Panc1 (cell line): ENCODE results near the gene IDI2. TPM values are rescaled to one million over a fixed set of nuclear protein-coding genes. Genes with fewer than 3 reads are reported as not detected.

Experiments
- ATAC-seq: fragments of 200-7000 bp; cut with Tn5 transposase; 2 replicates; pipeline ENCODE4 v1.9.1; 2020; ENCODE audit warnings: mild to moderate bottlenecking, moderate library complexity
- BruUV-seq: library from RNA; stranded (reverse); fragments of 400-500 nt; replicated peaks from 2 replicates; lab custom pipeline; 2021; lab: Mats Ljungman, UMichigan
- CTCF ChIA-PET: fragments of 300-600 bp; sonication (Branson Sonifier 250); formaldehyde crosslinking; loops from one replicate; lab custom pipeline; 2022; ENCODE audit warnings: antibody characterized with exemption; lab: Charles Lee
- POLR2A ChIA-PET: fragments of 300-600 bp; sonication (Branson Sonifier 250); formaldehyde crosslinking; loops from one replicate; lab custom pipeline; 2022; ENCODE audit warnings: antibody characterized with exemption; lab: Charles Lee
- DNase-seq: peaks from one replicate; pipeline ENCODE4 v3.0.0-alpha.2; 2010; ENCODE audit warnings: low read depth, low spot score
- H3K27ac ChIP-seq: 2 replicates; pipeline ENCODE4 v1.5.1; 2011; ENCODE audit warnings: mild to moderate bottlenecking, low read length, inconsistent platforms
- H3K27me3 ChIP-seq: fragments of 200-500 bp; sonication (Bioruptor generic); 2 replicates; pipeline ENCODE4 v1.6.0; 2014; ENCODE audit warnings: low read length, inconsistent platforms; ENCODE audit not compliant: control insufficient read depth, insufficient read depth
- H3K36me3 ChIP-seq: fragments of 200-500 bp; sonication (Bioruptor generic); 2 replicates; pipeline ENCODE4 v1.5.1; 2014; ENCODE audit warnings: inconsistent platforms, mild to moderate bottlenecking, low read length, moderate library complexity; ENCODE audit not compliant: control insufficient read depth, insufficient read depth
- H3K4me1 ChIP-seq: 2 replicates; pipeline ENCODE4 v1.5.1; 2011; ENCODE audit warnings: inconsistent platforms, mild to moderate bottlenecking, low read length, moderate library complexity; ENCODE audit not compliant: control insufficient read depth, insufficient read depth
- H3K4me3 ChIP-seq, 2 experiments: 2 replicates each; pipeline ENCODE4 v1.5.1; 2011 to 2012; ENCODE audit warnings: low read depth in 2 of 2, low read length in 2 of 2, mild to moderate bottlenecking in 2 of 2, inconsistent platforms in 1 of 2, moderate library complexity in 1 of 2
- H3K9me3 ChIP-seq: fragments of 200-500 bp; sonication (Bioruptor generic); 2 replicates; pipeline ENCODE4 v1.5.1; 2014; ENCODE audit warnings: low read depth, mild to moderate bottlenecking, inconsistent platforms, low read length, moderate library complexity; ENCODE audit not compliant: control insufficient read depth, insufficient read depth
- POLR2AphosphoS5 ChIP-seq: IDR thresholded peaks from 2 replicates; pipeline ENCODE4 v1.6.1; 2012; ENCODE audit warnings: mild to moderate bottlenecking, low read depth, low read length, moderate library complexity
- SIN3A ChIP-seq: IDR thresholded peaks from 2 replicates; pipeline ENCODE4 v1.6.1; 2012; ENCODE audit warnings: low read depth, mild to moderate bottlenecking, low read length, moderate library complexity, borderline replicate concordance; ENCODE audit not compliant: insufficient read depth
- TCF7L2 ChIP-seq: IDR thresholded peaks from 2 replicates; pipeline ENCODE4 v1.6.1; 2011; ENCODE audit warnings: mild to moderate bottlenecking, low read depth, low read length, inconsistent platforms
- in situ Hi-C: cut with HindIII; loops from 2 replicates; pipeline ENCODE4 v1.10.0; 2016; ENCODE audit warnings: low sequenced_read_pairs, low pct_unique_long_range_greater_than_20kb
- intact Hi-C: fragments of 100-400 bp; cut with micrococcal nuclease; formaldehyde crosslinking; loops from one replicate; pipeline ENCODE4 v1.10.0; 2022; ENCODE audit not compliant: unreplicated experiment
- total RNA-seq: library from RNA; stranded (reverse); gene quantifications from one replicate; pipeline ENCODE4 v1.2.1, GENCODE V29; 2021; ENCODE audit not compliant: unreplicated experiment
- TF ChIP-seq, protein P1 (sequence below): fragments of 450-650 bp; IDR thresholded peaks from 2 replicates; pipeline ENCODE4 v1.5.1; 2017; ENCODE audit warnings: mild to moderate bottlenecking
- TF ChIP-seq, protein P2 (sequence below), 2 experiments: IDR thresholded peaks; 2 replicates each; pipeline ENCODE4 v1.6.1; 2011 to 2012; ENCODE audit warnings: low read depth in 2 of 2, control low read depth in 1 of 2, low read length in 1 of 2, mild to moderate bottlenecking in 1 of 2, moderate library complexity in 1 of 2; ENCODE audit not compliant: insufficient read depth in 1 of 2

IDI2 gene
- total RNA-seq, 1 experiment from 2014 or later: not detected

DNA sequence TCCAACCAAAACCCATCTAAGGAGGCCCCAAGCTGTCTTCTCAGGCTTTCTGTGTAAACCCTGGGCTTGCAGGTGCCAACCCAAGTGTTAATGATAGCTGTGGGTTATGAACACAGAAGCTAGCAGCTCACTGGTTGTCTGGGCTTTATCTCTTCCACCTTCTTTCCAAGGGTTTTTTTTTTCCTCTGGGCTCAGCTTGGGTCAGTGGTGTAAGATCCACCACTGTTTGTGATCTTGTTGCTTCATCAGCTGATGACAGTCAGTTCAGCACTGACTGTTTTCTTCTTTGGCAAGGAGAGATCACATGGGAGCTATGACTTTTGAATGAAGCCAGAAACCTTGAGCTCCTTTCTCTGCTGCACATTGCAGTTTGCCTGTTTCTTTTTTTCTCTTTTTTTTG lies 32.8 kb downstream of the IDI2 start:
- Histone ChIP-seq H3K27ac (no peak overlapping the region), H3K36me3 (peaks cover 26% of the 10 kb centered on the region), H3K9me3 (no peaks in the 10 kb centered on the region), H3K27me3 (no peaks in the 10 kb centered on the region), H3K4me3 (no peak overlapping the region), H3K4me1 (peaks cover 3% of the 10 kb centered on the region; the same call in 1 of the 2 replicates)
- in situ Hi-C loops (no loop called here), intact Hi-C loops (no loop called here)
- CTCF ChIA-PET: no interaction called here
- TF ChIP-seq POLR2AphosphoS5 (no peak), SIN3A (no peak)
- TF ChIP-seq, protein P1, sequence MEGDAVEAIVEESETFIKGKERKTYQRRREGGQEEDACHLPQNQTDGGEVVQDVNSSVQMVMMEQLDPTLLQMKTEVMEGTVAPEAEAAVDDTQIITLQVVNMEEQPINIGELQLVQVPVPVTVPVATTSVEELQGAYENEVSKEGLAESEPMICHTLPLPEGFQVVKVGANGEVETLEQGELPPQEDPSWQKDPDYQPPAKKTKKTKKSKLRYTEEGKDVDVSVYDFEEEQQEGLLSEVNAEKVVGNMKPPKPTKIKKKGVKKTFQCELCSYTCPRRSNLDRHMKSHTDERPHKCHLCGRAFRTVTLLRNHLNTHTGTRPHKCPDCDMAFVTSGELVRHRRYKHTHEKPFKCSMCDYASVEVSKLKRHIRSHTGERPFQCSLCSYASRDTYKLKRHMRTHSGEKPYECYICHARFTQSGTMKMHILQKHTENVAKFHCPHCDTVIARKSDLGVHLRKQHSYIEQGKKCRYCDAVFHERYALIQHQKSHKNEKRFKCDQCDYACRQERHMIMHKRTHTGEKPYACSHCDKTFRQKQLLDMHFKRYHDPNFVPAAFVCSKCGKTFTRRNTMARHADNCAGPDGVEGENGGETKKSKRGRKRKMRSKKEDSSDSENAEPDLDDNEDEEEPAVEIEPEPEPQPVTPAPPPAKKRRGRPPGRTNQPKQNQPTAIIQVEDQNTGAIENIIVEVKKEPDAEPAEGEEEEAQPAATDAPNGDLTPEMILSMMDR: no peak
- DNase-seq (no peak), ATAC-seq (no peak)
- POLR2A ChIA-PET: interaction anchor here (0.7 kb wide), 1 partner anchor 444 kb away, joined by 3 read pairs; no protein-coding TSS in a partner anchor
- no TSS peak for BruUV-seq

DNA sequence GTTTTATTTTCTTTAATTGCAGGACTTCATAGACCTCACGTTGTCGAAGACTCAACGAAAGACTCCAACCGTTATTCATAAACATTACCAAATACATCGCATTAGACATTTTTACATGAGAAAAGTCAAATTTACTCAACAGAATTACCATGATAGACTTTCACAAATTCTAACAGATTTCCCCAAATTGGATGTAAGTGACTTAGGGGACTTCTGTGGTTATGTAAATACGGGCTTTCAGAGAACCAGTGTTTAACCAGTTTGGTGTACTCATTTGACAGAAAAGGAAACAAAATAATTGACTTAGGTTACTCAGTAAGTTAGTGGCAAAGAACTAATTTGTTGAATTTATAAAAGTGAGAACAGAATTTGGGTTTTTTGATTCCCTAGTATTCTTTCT lies 33.2 kb downstream of the IDI2 start:
- Histone ChIP-seq H3K4me1 (peaks cover 3% of the 10 kb centered on the region; the same call in 1 of the 2 replicates), H3K36me3 (peaks cover 24% of the 10 kb centered on the region), H3K9me3 (no peaks in the 10 kb centered on the region), H3K4me3 (no peak overlapping the region), H3K27me3 (no peaks in the 10 kb centered on the region), H3K27ac (no peak overlapping the region)
- intact Hi-C loops: no loop called here
- in situ Hi-C loops: no loop called here
- ATAC-seq (no peak), DNase-seq (no peak)
- TF ChIP-seq, protein P1: no peak
- TF ChIP-seq TCF7L2: no peak
- no peak for TF ChIP-seq POLR2AphosphoS5
- TF ChIP-seq, protein P2, sequence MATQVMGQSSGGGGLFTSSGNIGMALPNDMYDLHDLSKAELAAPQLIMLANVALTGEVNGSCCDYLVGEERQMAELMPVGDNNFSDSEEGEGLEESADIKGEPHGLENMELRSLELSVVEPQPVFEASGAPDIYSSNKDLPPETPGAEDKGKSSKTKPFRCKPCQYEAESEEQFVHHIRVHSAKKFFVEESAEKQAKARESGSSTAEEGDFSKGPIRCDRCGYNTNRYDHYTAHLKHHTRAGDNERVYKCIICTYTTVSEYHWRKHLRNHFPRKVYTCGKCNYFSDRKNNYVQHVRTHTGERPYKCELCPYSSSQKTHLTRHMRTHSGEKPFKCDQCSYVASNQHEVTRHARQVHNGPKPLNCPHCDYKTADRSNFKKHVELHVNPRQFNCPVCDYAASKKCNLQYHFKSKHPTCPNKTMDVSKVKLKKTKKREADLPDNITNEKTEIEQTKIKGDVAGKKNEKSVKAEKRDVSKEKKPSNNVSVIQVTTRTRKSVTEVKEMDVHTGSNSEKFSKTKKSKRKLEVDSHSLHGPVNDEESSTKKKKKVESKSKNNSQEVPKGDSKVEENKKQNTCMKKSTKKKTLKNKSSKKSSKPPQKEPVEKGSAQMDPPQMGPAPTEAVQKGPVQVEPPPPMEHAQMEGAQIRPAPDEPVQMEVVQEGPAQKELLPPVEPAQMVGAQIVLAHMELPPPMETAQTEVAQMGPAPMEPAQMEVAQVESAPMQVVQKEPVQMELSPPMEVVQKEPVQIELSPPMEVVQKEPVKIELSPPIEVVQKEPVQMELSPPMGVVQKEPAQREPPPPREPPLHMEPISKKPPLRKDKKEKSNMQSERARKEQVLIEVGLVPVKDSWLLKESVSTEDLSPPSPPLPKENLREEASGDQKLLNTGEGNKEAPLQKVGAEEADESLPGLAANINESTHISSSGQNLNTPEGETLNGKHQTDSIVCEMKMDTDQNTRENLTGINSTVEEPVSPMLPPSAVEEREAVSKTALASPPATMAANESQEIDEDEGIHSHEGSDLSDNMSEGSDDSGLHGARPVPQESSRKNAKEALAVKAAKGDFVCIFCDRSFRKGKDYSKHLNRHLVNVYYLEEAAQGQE (IDR thresholded peaks at IDR 0.05; ENCODE audit: insufficient read depth in 1 of 2, low read depth in 2 of 2, low read length in 1 of 2): no peak
- no peak for TF ChIP-seq SIN3A
- ChIA-PET POLR2A (no interaction called here), CTCF (no interaction called here)
- no TSS peak for BruUV-seq
